ENCODE measurements around the gene RRP12. TPM values are rescaled to one million over a fixed set of nuclear protein-coding genes. Genes with fewer than 3 reads are reported as not detected.

The RRP12 gene
- polyA plus RNA-seq, 1 of the 3 experiments (the other 2 are of a cell fraction) = 46.4 TPM

DNA sequence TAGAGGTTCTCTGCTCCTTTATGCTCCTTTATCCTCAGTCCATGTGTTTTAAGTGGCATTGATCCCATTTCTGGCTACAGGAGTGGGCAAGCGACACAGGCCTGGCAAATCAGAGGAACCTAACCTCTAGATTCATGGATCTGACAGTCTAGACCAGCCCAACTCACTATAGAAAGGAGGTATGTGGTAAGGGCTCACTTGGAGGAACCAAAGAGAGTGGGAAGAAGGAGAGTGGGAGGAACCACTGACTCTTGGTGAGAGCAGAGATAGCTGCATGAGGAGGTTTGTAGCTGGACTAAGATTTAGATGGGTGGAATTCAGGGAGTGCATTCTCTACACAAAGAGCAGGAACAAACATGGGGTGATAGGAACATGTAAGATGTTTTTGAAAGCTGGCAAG lies 93.7 kb downstream of the RRP12 start:
- Histone ChIP-seq H3K9me3 (no peaks in the 10 kb centered on the region), H3F3A (replicated peaks; ENCODE audit: insufficient read depth) (no peaks in the 10 kb centered on the region), H3K27me3 (ENCODE audit: insufficient read depth) (no peaks in the 10 kb centered on the region), H3K9me2 (no peaks in the 10 kb centered on the region), H3K36me3 (replicated peaks in 1 of 2; ENCODE audit: control insufficient read depth in 1 of 2, insufficient read depth in 2 of 2, low read length in 1 of 2) (no peaks in the 10 kb centered on the region), H3K79me2 (ENCODE audit: insufficient read depth) (no peaks in the 10 kb centered on the region), H2AFZ (ENCODE audit: low read depth) (no peak overlapping the region), H3K4me2 (no peak overlapping the region), H3K4me3 (ENCODE audit: low read depth in 2 of 2, low read length in 1 of 2) (no peak overlapping the region), H3K9ac (no peak overlapping the region), H4K20me1 (ENCODE audit: insufficient read depth) (no peaks in the 10 kb centered on the region), H3K4me1 (ENCODE audit: control insufficient read depth in 1 of 2, insufficient read depth in 2 of 2, low read depth in 1 of 2, low read length in 1 of 2) (no peaks in the 10 kb centered on the region), H3K27ac (ENCODE audit: low read depth in 2 of 2, low read length in 1 of 2) (no peak overlapping the region)
- 94% methylated on average over 1 of the region's 1 CpG for WGBS (ENCODE audit: low lambda C conversion rate)
- no peak for DNase-seq
- TF ChIP-seq, protein P1, sequence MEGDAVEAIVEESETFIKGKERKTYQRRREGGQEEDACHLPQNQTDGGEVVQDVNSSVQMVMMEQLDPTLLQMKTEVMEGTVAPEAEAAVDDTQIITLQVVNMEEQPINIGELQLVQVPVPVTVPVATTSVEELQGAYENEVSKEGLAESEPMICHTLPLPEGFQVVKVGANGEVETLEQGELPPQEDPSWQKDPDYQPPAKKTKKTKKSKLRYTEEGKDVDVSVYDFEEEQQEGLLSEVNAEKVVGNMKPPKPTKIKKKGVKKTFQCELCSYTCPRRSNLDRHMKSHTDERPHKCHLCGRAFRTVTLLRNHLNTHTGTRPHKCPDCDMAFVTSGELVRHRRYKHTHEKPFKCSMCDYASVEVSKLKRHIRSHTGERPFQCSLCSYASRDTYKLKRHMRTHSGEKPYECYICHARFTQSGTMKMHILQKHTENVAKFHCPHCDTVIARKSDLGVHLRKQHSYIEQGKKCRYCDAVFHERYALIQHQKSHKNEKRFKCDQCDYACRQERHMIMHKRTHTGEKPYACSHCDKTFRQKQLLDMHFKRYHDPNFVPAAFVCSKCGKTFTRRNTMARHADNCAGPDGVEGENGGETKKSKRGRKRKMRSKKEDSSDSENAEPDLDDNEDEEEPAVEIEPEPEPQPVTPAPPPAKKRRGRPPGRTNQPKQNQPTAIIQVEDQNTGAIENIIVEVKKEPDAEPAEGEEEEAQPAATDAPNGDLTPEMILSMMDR (IDR thresholded peaks at IDR 0.05) = no peak
- TF ChIP-seq FOSL2 (IDR thresholded peaks at IDR 0.05; ENCODE audit: borderline replicate concordance, low read depth) = no peak
- no peak for TF ChIP-seq FOXM1 (IDR thresholded peaks at IDR 0.05; ENCODE audit: low read depth)
- TF ChIP-seq, protein P2, sequence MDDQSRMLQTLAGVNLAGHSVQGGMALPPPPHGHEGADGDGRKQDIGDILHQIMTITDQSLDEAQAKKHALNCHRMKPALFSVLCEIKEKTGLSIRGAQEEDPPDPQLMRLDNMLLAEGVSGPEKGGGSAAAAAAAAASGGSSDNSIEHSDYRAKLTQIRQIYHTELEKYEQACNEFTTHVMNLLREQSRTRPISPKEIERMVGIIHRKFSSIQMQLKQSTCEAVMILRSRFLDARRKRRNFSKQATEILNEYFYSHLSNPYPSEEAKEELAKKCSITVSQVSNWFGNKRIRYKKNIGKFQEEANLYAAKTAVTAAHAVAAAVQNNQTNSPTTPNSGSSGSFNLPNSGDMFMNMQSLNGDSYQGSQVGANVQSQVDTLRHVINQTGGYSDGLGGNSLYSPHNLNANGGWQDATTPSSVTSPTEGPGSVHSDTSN (IDR thresholded peaks at IDR 0.05) = no peak
- TF ChIP-seq GABPA (IDR thresholded peaks at IDR 0.05; ENCODE audit: low read depth) = no peak
- ChIA-PET POLR2A (no interaction called here), CTCF (interaction anchor here (0.6 to 1.2 kb wide), 2 partner anchors 20 to 882 kb away, joined by 3 read pairs; no protein-coding TSS in a partner anchor)

Small RNAs within 50 kb of the gene (small RNA-seq; reads per million reads assigned to genes)
- 0 reads per million in 7 experiments for gene RF00019

Other genes with a start within 250 kb of the RRP12 start
- 0.02 and 0.05 TPM in 2 replicates for gene SLIT1, start 215.4 kb downstream of the RRP12 start, polyA plus RNA-seq (2012; rRNA removed)
- 3.8 and 4.5 TPM in 2 replicates for gene ARHGAP19, start 108.7 kb downstream of the RRP12 start, polyA plus RNA-seq (2012; rRNA removed)
- 1.3 and 1.8 TPM in 2 replicates for gene FRAT1, start 82.1 kb downstream of the RRP12 start, polyA plus RNA-seq (2012; rRNA removed)
- 2.3 and 2.4 TPM in 2 replicates for gene FRAT2, start 66.6 kb downstream of the RRP12 start, polyA plus RNA-seq (2012; rRNA removed)
- 398 and 419 TPM in 2 replicates for gene PGAM1, start 24.9 kb upstream of the RRP12 start, polyA plus RNA-seq (2012; rRNA removed)
- 49.0 and 50.0 TPM in 2 replicates for gene EXOSC1, start 44.7 kb upstream of the RRP12 start, polyA plus RNA-seq (2012; rRNA removed)
- gene ZDHHC16, start 44.8 kb upstream of the RRP12 start, polyA plus RNA-seq (2012; rRNA removed) = 71.5 and 84.2 TPM in 2 replicates
- gene MMS19, start 97.1 kb upstream of the RRP12 start, polyA plus RNA-seq (2012; rRNA removed) = 56.9 and 83.9 TPM in 2 replicates
- gene UBTD1, start 97.6 kb upstream of the RRP12 start, polyA plus RNA-seq (2012; rRNA removed) = 37.9 and 38.8 TPM in 2 replicates
- 0.72 and 0.99 TPM in 2 replicates for gene ANKRD2, start 171.4 kb upstream of the RRP12 start, polyA plus RNA-seq (2012; rRNA removed)
- 2.9 and 4.8 TPM in 2 replicates for gene HOGA1, start 183.0 kb upstream of the RRP12 start, polyA plus RNA-seq (2012; rRNA removed)
- 0.07 and 0.19 TPM in 2 replicates for gene C10orf62, start 188.4 kb upstream of the RRP12 start, polyA plus RNA-seq (2012; rRNA removed)
- 31.4 and 31.7 TPM in 2 replicates for gene MORN4, start 232.2 kb upstream of the RRP12 start, polyA plus RNA-seq (2012; rRNA removed)
- 23.8 and 31.4 TPM in 2 replicates for gene PI4K2A, start 239.3 kb upstream of the RRP12 start, polyA plus RNA-seq (2012; rRNA removed)